CD14-positive monocyte (primary cell): ENCODE measurements around the gene LYL1. TPM values are rescaled to one million over a fixed set of nuclear protein-coding genes. Genes with fewer than 3 reads are reported as not detected.

Experiments
- DNase-seq, 3 donors: peaks; one replicate each; pipeline ENCODE4 v3.0.0-alpha.2; 2011 to 2022
- H2AFZ ChIP-seq: 2 replicates; pipeline ENCODE4 v1.6.0; 2012; ENCODE audit warnings: mild to moderate bottlenecking, low read depth, low read length, inconsistent platforms; ENCODE audit not compliant: insufficient read depth, poor library complexity, severe bottlenecking
- H3K27ac ChIP-seq, 2 donors: 1 replicate in 1 of 2; 2 replicates in 1 of 2; pipeline ENCODE4 v1.5.1; 2012 to 2013; ENCODE audit warnings: low read length in 2 of 2, control low read depth in 1 of 2, inconsistent platforms in 1 of 2, low read depth in 1 of 2, mild to moderate bottlenecking in 1 of 2
- H3K27me3 ChIP-seq, 2 donors: one replicate each; pipeline versions ENCODE4 v1.6.0 to v1.6.1; 2011 to 2013; ENCODE audit warnings: low read length in 2 of 2; ENCODE audit not compliant: control insufficient read depth in 2 of 2, insufficient read depth in 2 of 2
- H3K36me3 ChIP-seq, 2 donors: replicated peaks in 1 of 2; 1 replicate in 1 of 2; 2 replicates in 1 of 2; pipeline versions ENCODE4 v1.5.1 to v1.6.1; 2012 to 2013; ENCODE audit warnings: low read length in 2 of 2, control low read depth in 1 of 2, inconsistent platforms in 1 of 2, mild to moderate bottlenecking in 1 of 2; ENCODE audit not compliant: insufficient read depth in 2 of 2, control insufficient read depth in 1 of 2
- H3K4me1 ChIP-seq, 2 donors: 1 replicate in 1 of 2; 2 replicates in 1 of 2; pipeline versions ENCODE4 v1.5.1 to v1.6.1; 2012 to 2013; ENCODE audit warnings: low read length in 2 of 2, control low read depth in 1 of 2, inconsistent platforms in 1 of 2, mild to moderate bottlenecking in 1 of 2, moderate library complexity in 1 of 2; ENCODE audit not compliant: insufficient read depth in 2 of 2, control insufficient read depth in 1 of 2
- H3K4me2 ChIP-seq: replicated peaks from 2 replicates; pipeline ENCODE3; 2012; ENCODE audit warnings: low read length, moderate library complexity, mild to moderate bottlenecking; ENCODE audit not compliant: poor library complexity, severe bottlenecking; ENCODE audit errors: extremely low read depth
- H3K4me3 ChIP-seq, 3 experiments: fragments of 200-600 bp in 1 of 3; sonication (generic) in 1 of 3; replicated peaks in 1 of 3; 1 replicate in 2 of 3; 2 replicates in 1 of 3; pipeline ENCODE4 v1.5.1; 2011 to 2013; ENCODE audit warnings: low read length in 3 of 3, mild to moderate bottlenecking in 3 of 3, control low read depth in 2 of 3, low read depth in 2 of 3, inconsistent platforms in 1 of 3, moderate library complexity in 1 of 3
- H3K79me2 ChIP-seq: 2 replicates; pipeline ENCODE4 v1.6.0; 2012; ENCODE audit warnings: mild to moderate bottlenecking, control low read depth, inconsistent platforms, low read length, moderate library complexity; ENCODE audit not compliant: insufficient read depth
- H3K9ac ChIP-seq: 2 replicates; pipeline ENCODE4 v1.6.0; 2017; ENCODE audit warnings: low read length, mild to moderate bottlenecking; ENCODE audit not compliant: insufficient read depth, poor library complexity, severe bottlenecking
- H3K9me3 ChIP-seq, 2 donors: replicated peaks in 1 of 2; 1 replicate in 1 of 2; 2 replicates in 1 of 2; pipeline versions ENCODE4 v1.5.1 to v1.6.1; 2012 to 2013; ENCODE audit warnings: low read length in 2 of 2, control low read depth in 1 of 2; ENCODE audit not compliant: control insufficient read depth in 1 of 2, insufficient read depth in 1 of 2
- H4K20me1 ChIP-seq: 2 replicates; pipeline ENCODE4 v1.6.0; 2012; ENCODE audit warnings: mild to moderate bottlenecking, low read length, control low read depth, moderate library complexity; ENCODE audit not compliant: insufficient read depth
- H3K27ac Mint-ChIP-seq, 7 donors: one replicate each; pipeline ENCODE4 v1.8.0; 2020; ENCODE audit warnings: mild to moderate bottlenecking in 7 of 7, mixed read lengths in 7 of 7, moderate library complexity in 6 of 7, inconsistent platforms in 2 of 7
- H3K27me3 Mint-ChIP-seq, 3 donors: one replicate each; pipeline ENCODE4 v1.8.0; 2021 to 2022; ENCODE audit warnings: low read depth in 3 of 3, mild to moderate bottlenecking in 3 of 3, mixed read lengths in 3 of 3, moderate library complexity in 3 of 3, inconsistent platforms in 1 of 3
- H3K36me3 Mint-ChIP-seq, 2 donors: one replicate each; pipeline ENCODE4 v1.8.0; 2020; ENCODE audit warnings: mixed read lengths in 2 of 2, inconsistent platforms in 1 of 2, mild to moderate bottlenecking in 1 of 2
- H3K4me1 Mint-ChIP-seq: one replicate; pipeline ENCODE4 v1.8.0; 2020; ENCODE audit warnings: mild to moderate bottlenecking, mixed read lengths
- H3K4me3 Mint-ChIP-seq, 2 donors: one replicate each; pipeline ENCODE4 v1.8.0; 2020; ENCODE audit warnings: mild to moderate bottlenecking in 2 of 2, mixed read lengths in 2 of 2, moderate library complexity in 1 of 2
- H3K9me3 Mint-ChIP-seq, 7 donors: one replicate each; pipeline ENCODE4 v1.8.0; 2020 to 2022; ENCODE audit warnings: mixed read lengths in 7 of 7, mild to moderate bottlenecking in 6 of 7, moderate library complexity in 6 of 7, inconsistent platforms in 2 of 7
- WGBS: methylation state at CpG from one replicate; pipeline ENCODE4 v1.1.5; 2013; ENCODE audit warnings: missing lambda C conversion rate; ENCODE audit not compliant: insufficient coverage; 5-methylcytosine and 5-hydroxymethylcytosine counted together
- intact Hi-C, 2 donors: fragments of 100-400 bp; cut with micrococcal nuclease; formaldehyde crosslinking; loops; one replicate each; pipeline versions ENCODE4 v1.15.0 to v1.15.1; 2023
- polyA plus RNA-seq, 3 donors: library from polyadenylated mRNA; depleted of rRNA in 1 of 3; unstranded in 2 of 3; stranded (reverse) in 1 of 3; fragments of 300-500 nt in 2 of 3; fragments of >200 nt in 1 of 3; fragmentation: Illumina TruSeq in 2 of 3; gene quantifications; 1 replicate in 2 of 3; 2 replicates in 1 of 3; pipeline ENCODE4 v1.2.3, GENCODE V29; 2012 to 2021
- TF ChIP-seq, protein P1 (sequence below): fragments of 200-600 bp; IDR thresholded peaks from one replicate; pipeline ENCODE4 v1.8.0; 2022; ENCODE audit warnings: antibody characterized with exemption, mild to moderate bottlenecking

LYL1 gene
- polyA plus RNA-seq, 3 donors: 35.7 to 51.1 (median 37.1) TPM

DNA sequence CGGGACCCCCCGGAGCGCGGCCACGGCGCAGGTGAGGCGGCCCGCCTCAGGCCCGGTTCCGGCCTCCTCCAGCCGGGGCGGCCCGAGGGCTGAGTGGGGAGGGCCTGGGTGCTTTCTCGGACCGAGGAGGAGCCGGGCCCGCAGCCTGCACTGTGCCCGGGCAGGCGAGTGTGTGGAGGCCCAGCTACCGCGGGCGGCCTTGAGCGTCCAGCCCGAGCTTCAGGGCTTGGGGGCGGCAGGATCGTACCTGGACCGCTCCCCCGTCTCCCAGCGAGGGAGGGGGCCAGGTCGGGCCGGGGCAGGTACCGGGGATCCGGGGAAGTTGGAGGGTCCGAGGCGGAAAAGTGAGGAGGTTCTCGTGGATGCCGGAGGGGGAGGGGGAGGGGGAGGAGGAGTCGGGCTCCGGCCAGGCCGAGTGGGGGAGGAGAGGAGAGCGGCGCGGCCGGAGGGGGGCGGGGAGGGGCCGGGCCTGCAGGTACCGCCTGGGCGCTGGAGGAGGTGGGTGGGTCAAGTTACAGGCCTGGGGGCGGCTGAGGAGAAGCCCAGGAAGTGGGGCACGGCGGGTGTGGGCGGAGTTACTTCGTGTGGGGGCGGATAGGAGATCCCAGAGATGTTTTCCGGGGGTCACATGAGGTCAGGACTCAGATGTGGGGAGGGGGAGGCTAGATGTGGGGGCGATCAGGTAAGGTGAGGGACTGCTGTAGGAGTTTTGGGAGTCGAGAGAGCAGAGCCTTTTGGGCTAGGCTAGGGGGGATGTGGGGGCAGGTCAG, 16.0 kb upstream of the LYL1 start:
- WGBS: under 1% methylated on average over 55 of the region's 57 CpGs

DNA sequence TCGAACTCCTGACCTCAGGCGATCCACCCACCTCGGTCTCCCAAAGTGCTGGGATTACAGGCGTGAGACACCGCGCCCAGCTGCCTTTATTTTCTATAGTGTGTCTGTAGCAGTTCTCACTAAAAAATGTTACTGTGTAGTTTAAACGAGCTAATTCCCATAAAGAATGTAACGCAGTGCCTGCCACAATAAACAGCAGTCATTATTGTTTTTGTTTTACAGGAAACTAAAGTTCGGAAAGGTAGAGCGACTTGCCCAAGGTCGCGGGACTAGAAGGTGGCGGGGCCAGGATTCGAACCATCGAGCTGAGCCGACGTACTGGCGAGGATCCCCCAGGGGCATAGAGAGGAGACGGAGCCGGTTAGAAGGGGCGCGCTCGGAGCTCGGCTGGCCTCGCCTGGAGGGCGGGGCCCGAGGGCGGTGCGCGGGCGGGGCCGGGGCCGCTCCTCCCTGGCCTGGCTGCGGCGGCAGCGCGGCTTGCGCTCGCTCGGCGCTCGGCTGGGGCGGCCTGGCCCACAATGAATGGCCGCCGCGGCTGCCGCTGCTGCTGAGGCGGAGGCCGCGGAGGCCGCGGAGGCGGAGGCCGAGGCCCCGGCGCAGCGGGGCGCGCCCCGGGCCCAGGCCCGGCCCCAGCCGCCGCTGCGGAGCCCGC, 15.2 kb upstream of the LYL1 start, which contains the start of gene NACC1:
NACC1 (plus strand) TSS at position 493 of the 652 bp plus-strand sequence. CDS start 16,944 bp downstream, outside the sequence.
- peak within 1 kb of the TSS; percentile 85 for H3K9ac ChIP-seq
- TF ChIP-seq, protein P1, sequence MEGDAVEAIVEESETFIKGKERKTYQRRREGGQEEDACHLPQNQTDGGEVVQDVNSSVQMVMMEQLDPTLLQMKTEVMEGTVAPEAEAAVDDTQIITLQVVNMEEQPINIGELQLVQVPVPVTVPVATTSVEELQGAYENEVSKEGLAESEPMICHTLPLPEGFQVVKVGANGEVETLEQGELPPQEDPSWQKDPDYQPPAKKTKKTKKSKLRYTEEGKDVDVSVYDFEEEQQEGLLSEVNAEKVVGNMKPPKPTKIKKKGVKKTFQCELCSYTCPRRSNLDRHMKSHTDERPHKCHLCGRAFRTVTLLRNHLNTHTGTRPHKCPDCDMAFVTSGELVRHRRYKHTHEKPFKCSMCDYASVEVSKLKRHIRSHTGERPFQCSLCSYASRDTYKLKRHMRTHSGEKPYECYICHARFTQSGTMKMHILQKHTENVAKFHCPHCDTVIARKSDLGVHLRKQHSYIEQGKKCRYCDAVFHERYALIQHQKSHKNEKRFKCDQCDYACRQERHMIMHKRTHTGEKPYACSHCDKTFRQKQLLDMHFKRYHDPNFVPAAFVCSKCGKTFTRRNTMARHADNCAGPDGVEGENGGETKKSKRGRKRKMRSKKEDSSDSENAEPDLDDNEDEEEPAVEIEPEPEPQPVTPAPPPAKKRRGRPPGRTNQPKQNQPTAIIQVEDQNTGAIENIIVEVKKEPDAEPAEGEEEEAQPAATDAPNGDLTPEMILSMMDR: no peak
- peaks cover 40% of the 10 kb centered on the region for H4K20me1 ChIP-seq
- H3K4me2 ChIP-seq: peak within 1 kb of the TSS; percentile 89
- peaks cover 61% of the 10 kb centered on the region for H3K79me2 ChIP-seq
- Mint-ChIP-seq H3K27ac (peak within 1 kb of the TSS; percentile 83 to 95 (median 89)), H3K4me3 (peak within 1 kb of the TSS; percentile 91 to 95), H3K36me3 (peaks cover 15 to 23% of the 10 kb centered on the region in 2 donors), H3K9me3 (no peaks in the 10 kb centered on the region), H3K4me1 (peaks cover 55% of the 10 kb centered on the region), H3K27me3 (peaks cover 0 to 3% (median 0%) of the 10 kb centered on the region in 3 donors)
- intact Hi-C loops: loop anchor here in 1 of 2 donors (5.0 kb wide), 1 partner anchor 34 kb away; the partner anchor contains the start of genes IER2 and STX10
- peak within 1 kb of the TSS; percentile 89 for H2AFZ ChIP-seq
- 3% methylated on average over 61 of the region's 65 CpGs for WGBS
- no peaks in the 10 kb centered on the region for H3K27me3 ChIP-seq
- peak within 1 kb of the TSS; percentile 82 to 98 (median 92) for H3K4me3 ChIP-seq
- H3K27ac ChIP-seq: peak within 1 kb of the TSS; percentile 9 to 70
- DNase-seq: peak; percentile 66 to 80 (median 77)
- no peaks in the 10 kb centered on the region for H3K9me3 ChIP-seq
- H3K4me1 ChIP-seq: peaks cover 37 to 50% of the 10 kb centered on the region in 2 donors
- H3K36me3 ChIP-seq: peaks cover 2 to 21% of the 10 kb centered on the region in 2 donors

More for the DNA sequence above, 16.0 kb upstream of the LYL1 start:
- Histone ChIP-seq H3K27ac (peak overlapping the region in 1 of 2 donors; percentile 70), H4K20me1 (peaks cover 47% of the 10 kb centered on the region), H3K9me3 (no peaks in the 10 kb centered on the region), H3K9ac (peak overlapping the region; percentile 85), H3K4me3 (peak overlapping the region; percentile 78 to 92 (median 92)), H3K27me3 (no peaks in the 10 kb centered on the region), H3K4me1 (peaks cover 37 to 50% of the 10 kb centered on the region in 2 donors), H3K4me2 (peak overlapping the region; percentile 89), H2AFZ (peak overlapping the region; percentile 72), H3K79me2 (peaks cover 68% of the 10 kb centered on the region), H3K36me3 (peaks cover 0 to 23% of the 10 kb centered on the region in 2 donors)
- no peaks in the 10 kb centered on the region for H3K9me3 Mint-ChIP-seq
- peak overlapping the region; percentile 76 to 82 for H3K4me3 Mint-ChIP-seq
- peak overlapping the region in 5 of 7 donors; percentile 46 to 84 (median 71) for H3K27ac Mint-ChIP-seq
- intact Hi-C loops: loop anchor here in 1 of 2 donors (5.0 kb wide), 1 partner anchor 34 kb away; the partner anchor contains the start of genes IER2 and STX10
- H3K27me3 Mint-ChIP-seq: peaks cover 0 to 3% (median 0%) of the 10 kb centered on the region in 3 donors
- no peak for DNase-seq
- TF ChIP-seq, protein P1: no peak
- peaks cover 55% of the 10 kb centered on the region for H3K4me1 Mint-ChIP-seq
- H3K36me3 Mint-ChIP-seq: peaks cover 16 to 22% of the 10 kb centered on the region in 2 donors
